GM12872 (cell line): ENCODE data around the gene SCN2B.

Source experiments
- TF ChIP-seq, protein P1 (sequence below): IDR thresholded peaks from 3 replicates; pipeline ENCODE4 v1.5.1; 2011; ENCODE audit warnings: low read depth, mild to moderate bottlenecking, low read length, moderate library complexity; ENCODE audit not compliant: insufficient read depth

The SCN2B gene, protein sequence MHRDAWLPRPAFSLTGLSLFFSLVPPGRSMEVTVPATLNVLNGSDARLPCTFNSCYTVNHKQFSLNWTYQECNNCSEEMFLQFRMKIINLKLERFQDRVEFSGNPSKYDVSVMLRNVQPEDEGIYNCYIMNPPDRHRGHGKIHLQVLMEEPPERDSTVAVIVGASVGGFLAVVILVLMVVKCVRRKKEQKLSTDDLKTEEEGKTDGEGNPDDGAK

DNA sequence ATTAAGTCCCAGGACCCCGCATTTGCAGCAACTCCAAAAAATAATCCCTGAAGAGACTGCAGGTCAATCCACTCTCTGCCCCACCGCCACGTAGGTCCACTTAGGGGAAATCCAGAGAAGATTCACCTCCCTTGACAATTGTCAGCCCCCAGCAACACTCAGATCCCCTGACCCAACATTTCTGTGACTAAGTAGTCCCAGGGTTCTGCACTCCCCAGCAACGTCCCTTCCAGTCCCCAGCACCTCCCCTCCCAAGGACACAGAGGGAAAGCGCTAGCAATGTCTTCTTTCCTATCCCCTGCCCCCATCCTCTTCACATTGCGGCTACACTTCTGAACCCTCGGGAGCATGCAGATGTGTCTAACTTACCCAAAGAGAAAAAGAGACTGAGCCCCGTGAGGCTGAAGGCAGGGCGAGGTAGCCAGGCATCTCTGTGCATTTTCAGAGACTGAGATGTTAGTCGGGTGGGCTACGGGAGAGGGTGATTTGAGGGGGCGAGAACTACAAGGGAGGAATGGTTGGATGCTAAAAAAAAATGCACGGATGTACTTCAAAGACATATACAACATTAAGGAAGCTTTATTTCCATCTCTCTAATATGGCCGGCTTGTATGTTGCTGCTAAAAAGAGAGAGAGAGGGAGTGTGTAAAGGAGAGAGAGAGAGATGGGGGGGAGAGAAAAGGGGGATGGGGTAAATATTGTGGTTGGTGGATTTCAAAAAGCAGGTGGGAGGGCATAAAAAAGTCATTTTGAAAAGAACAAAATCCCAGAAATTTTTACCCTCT is at the start of gene SCN2B:
Gene SCN2B (minus strand): TSS at position 647 of the 785 bp plus-strand sequence. CDS start 208 bp downstream, at position 439.
- TF ChIP-seq, protein P1, sequence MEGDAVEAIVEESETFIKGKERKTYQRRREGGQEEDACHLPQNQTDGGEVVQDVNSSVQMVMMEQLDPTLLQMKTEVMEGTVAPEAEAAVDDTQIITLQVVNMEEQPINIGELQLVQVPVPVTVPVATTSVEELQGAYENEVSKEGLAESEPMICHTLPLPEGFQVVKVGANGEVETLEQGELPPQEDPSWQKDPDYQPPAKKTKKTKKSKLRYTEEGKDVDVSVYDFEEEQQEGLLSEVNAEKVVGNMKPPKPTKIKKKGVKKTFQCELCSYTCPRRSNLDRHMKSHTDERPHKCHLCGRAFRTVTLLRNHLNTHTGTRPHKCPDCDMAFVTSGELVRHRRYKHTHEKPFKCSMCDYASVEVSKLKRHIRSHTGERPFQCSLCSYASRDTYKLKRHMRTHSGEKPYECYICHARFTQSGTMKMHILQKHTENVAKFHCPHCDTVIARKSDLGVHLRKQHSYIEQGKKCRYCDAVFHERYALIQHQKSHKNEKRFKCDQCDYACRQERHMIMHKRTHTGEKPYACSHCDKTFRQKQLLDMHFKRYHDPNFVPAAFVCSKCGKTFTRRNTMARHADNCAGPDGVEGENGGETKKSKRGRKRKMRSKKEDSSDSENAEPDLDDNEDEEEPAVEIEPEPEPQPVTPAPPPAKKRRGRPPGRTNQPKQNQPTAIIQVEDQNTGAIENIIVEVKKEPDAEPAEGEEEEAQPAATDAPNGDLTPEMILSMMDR: no peak

DNA sequence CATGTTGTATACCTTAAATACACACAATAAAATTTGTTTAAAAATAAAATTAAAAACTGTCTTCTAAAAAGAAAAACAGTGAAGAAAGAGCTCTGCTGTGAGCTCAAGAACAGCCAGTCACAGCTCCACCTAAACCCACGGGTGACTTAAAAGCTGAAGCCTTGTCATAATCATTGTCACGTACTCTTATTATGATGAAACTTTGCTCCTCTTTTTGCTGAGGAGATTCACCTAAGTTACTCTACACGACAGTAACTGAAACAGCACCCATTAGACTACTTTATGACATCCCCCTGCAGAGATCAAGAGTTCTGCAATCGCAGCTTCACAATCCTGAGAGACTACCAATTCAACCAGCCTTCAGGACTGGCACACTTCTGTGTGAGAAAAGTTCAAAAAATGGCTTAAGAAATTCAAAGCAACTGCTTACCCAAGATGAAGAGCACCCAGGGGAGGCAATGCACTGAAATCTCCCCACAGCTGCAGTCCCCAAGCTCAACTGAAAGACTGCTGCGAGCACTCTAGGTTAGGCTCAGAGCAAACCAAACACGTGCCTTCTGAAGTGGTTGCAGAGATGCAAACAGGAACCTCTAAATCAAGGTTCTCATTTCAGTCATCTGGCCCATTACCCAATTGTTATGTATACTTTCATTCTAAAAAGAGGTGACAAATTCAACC is 48.2 kb upstream of the SCN2B start, which contains the start of gene JAML:
Gene JAML (minus strand): TSS at position 501 of the 678 bp plus-strand sequence. CDS start 10,145 bp downstream, outside the sequence.
- TF ChIP-seq, protein P1: no peak

DNA sequence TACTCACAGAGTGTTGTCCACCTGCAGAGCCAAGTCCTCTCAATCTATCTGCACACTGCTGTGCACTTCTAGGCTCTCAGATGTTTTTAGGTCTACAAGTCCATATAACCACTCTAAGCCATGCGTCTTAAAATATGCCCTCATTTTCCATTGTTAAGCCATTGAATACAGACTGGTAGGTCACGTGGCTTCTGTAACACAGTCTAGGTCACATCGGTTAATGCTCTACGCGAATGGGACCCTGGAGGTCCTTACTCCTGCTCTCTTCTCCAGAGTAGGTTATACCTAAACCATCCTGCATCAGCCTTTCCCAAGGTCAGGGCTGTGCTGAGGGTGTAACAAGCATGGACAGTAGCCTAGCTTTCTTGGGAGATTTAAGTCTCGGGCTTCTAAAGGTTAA is 47.6 kb upstream of the SCN2B start:
- TF ChIP-seq, protein P1: no peak

DNA sequence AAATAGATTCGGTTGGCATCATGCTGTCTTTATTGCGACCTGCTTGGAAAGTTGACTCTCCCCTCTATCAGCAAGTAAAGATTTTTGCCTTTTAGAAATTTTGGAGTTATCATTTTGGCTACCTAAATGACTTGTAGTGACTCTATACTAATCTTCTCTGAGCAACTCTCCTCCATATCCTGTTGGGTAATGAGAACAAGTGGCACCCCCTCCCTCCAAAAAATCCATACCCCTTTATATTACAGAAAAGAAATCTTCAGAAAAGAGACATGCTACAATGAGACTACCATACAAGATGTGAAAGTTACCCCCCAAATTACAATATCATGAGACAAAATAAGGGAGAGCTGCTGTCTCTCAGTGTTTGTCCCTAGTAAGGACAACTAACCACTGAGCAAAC is 47.1 kb upstream of the SCN2B start:
- TF ChIP-seq, protein P1: no peak

DNA sequence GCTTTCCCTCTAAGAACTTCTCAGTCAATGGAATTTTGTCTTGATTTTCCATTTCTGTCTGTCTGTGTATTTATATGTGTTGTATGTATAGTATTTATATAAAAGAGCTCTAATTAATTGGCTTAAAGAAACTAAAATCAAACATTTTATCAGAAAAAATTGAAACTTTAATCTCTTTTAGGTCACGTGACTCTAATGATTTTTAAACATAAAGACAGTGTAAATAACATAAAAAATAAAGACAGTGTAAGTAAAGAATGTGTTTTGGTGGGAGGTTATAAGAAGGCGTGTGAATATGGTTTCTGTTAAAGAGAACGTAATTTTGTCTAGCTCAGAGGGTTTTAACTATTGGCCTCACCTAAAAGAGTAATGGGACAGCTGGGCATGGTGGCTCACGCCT is 46.0 kb upstream of the SCN2B start:
- TF ChIP-seq, protein P1: no peak

DNA sequence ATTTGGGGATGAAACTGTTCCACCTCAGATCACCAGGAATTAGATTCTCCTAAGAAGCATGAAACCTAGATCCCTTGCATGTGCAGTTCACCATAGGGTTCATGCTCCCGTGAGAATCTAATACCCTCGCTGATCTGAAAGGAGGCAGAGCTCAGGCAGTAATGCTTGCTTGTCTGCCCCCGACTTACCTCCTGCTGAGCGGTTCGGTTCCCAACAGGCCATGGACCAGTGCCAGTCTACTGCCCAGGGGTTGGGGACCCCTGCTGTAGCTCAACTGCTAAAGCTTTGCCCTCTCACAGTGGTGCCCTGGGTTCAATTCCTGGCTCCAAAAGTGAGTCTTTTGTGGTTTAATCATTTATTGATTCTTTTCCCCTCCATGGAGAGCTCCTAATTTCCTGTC is 45.0 kb upstream of the SCN2B start:
- TF ChIP-seq, protein P1: no peak

DNA sequence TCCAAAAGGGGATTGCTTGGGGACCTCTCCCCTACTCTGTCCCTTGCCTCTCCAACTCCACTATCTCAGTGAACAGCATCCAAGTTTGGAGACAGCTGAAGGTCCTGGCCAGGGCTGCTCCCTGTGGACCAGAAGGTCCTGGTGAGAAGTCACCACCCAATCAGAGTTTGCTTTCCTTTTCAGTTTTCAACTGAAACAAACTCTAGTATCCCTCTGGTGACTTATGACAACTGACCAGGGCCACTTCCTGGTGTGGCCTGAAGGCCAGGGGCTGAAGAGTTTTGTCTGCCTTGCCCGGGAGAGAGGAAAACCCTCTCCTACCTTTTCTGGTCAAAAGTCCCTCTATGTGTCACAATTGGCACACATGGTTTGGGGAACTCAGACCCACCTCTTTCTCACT is 43.3 kb upstream of the SCN2B start:
- TF ChIP-seq, protein P1: no peak
